Peyer's patch (tissue), 4 donors: Measurements from ENCODE around the gene OR1I1.

Source experiments
- POLR2A ChIP-seq, 2 donors: fragments of 450-650 bp; IDR thresholded peaks; one replicate each; pipeline ENCODE4 v1.5.1; 2017; ENCODE audit warnings: antibody characterized with exemption in 2 of 2, mild to moderate bottlenecking in 2 of 2, moderate library complexity in 2 of 2
- TF ChIP-seq, protein P1 (sequence below), 6 experiments: fragments of 450-650 bp in 4 of 6; fragments of 200-600 bp in 2 of 6; sonication (generic) in 1 of 6; IDR thresholded peaks; one replicate each; pipeline ENCODE4 v1.5.1; 2017 to 2019; ENCODE audit warnings: antibody characterized with exemption in 6 of 6, mild to moderate bottlenecking in 3 of 6, moderate library complexity in 1 of 6

DNA sequence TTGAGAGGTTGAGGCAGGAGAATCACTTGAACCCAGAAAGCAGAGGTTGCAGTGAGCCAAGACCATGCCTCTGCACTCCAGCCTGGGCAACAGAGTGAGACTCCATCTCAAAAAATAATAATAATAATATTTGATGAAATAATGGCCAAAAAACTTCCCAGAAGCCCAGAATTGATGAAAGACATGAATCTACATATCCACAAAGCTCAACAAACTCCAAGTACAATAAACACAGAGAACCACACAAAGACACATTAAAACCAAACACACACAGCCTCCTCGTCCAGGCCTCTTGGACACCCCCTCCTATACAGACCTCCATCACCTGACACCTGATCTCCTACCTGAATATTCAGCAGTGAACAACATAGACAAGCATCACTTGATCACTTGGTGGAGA lies 22.0 kb downstream of the OR1I1 start:
- TF ChIP-seq, protein P1, sequence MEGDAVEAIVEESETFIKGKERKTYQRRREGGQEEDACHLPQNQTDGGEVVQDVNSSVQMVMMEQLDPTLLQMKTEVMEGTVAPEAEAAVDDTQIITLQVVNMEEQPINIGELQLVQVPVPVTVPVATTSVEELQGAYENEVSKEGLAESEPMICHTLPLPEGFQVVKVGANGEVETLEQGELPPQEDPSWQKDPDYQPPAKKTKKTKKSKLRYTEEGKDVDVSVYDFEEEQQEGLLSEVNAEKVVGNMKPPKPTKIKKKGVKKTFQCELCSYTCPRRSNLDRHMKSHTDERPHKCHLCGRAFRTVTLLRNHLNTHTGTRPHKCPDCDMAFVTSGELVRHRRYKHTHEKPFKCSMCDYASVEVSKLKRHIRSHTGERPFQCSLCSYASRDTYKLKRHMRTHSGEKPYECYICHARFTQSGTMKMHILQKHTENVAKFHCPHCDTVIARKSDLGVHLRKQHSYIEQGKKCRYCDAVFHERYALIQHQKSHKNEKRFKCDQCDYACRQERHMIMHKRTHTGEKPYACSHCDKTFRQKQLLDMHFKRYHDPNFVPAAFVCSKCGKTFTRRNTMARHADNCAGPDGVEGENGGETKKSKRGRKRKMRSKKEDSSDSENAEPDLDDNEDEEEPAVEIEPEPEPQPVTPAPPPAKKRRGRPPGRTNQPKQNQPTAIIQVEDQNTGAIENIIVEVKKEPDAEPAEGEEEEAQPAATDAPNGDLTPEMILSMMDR (IDR thresholded peaks at IDR 0.05), result no peak
- TF ChIP-seq POLR2A (IDR thresholded peaks at IDR 0.05), result no peak
